Mammary epithelial cell (primary cell): ENCODE results near the gene COBLL1.

Experiments used
- EZH2 ChIP-seq: IDR thresholded peaks from 2 replicates; pipeline ENCODE4 v1.6.1; 2012; ENCODE audit warnings: low read length, inconsistent platforms, borderline replicate concordance
- TF ChIP-seq, protein P1 (sequence below), 2 donors: IDR thresholded peaks in 1 of 2; conservative IDR thresholded peaks in 1 of 2; 2 replicates each; pipeline ENCODE4 v1.5.1; 2011 to 2012; ENCODE audit warnings: inconsistent platforms in 2 of 2, low read length in 2 of 2, mild to moderate bottlenecking in 2 of 2, control low read depth in 1 of 2, low read depth in 1 of 2; ENCODE audit not compliant: insufficient read depth in 1 of 2; ENCODE audit errors: extremely low read depth in 1 of 2

DNA sequence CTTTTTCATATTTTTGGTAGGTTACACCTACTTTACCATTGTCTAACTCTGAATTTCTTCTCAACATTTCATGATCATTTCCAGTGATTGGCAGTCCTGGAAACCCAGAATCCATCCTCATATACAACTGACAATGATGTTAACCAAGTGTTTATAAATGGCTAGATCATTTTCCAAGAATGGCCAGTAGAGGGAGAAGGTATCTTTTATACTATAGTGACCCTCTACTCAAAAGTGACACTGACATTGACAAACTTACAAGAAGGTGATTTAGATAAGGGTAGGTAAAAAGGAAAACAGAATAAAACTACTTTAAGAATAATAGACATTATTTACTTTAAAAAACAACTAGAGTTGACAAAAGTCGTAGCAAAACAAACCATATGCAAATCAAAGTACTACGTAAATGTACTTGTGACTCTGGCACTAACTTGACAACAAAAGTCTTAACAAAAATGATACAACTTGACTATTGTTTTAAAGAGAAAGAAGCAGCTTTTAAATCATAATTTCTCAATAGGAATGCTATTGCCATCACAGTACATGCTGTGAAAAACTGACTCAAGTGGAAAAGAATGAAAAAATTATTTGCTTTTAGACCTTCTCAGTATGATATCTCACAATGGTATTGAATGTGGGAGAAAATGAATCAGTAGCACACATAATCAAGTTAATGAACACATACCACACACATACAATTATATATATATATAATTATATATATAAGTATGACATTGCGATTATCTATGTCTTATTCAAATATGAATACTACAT, 143.7 kb downstream of the COBLL1 start:
- no peak for TF ChIP-seq EZH2
- TF ChIP-seq, protein P1, sequence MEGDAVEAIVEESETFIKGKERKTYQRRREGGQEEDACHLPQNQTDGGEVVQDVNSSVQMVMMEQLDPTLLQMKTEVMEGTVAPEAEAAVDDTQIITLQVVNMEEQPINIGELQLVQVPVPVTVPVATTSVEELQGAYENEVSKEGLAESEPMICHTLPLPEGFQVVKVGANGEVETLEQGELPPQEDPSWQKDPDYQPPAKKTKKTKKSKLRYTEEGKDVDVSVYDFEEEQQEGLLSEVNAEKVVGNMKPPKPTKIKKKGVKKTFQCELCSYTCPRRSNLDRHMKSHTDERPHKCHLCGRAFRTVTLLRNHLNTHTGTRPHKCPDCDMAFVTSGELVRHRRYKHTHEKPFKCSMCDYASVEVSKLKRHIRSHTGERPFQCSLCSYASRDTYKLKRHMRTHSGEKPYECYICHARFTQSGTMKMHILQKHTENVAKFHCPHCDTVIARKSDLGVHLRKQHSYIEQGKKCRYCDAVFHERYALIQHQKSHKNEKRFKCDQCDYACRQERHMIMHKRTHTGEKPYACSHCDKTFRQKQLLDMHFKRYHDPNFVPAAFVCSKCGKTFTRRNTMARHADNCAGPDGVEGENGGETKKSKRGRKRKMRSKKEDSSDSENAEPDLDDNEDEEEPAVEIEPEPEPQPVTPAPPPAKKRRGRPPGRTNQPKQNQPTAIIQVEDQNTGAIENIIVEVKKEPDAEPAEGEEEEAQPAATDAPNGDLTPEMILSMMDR (conservative IDR thresholded peaks at IDR 0.05 in 1 of 2, IDR thresholded peaks at IDR 0.05 in 1 of 2; ENCODE audit: extremely low read depth in 1 of 2, insufficient read depth in 1 of 2, low read depth in 1 of 2, low read length in 2 of 2): peak; percentile 57 to 62
